Muscle of arm (tissue), 14 donors: ENCODE data around the gene MAGT1. TPM values are rescaled to one million over a fixed set of nuclear protein-coding genes. Genes with fewer than 3 reads are reported as not detected.
"Not testable (repeated sequence)": the region's sequence is repeated elsewhere in the genome, so short reads cannot be mapped to it uniquely, and the experiment has no call there.

ENCODE experiments used
- DNase-seq: peaks from one replicate; pipeline ENCODE4 v3.0.0-alpha.2; 2013
- long read RNA-seq, 11 donors: transcript quantifications; one replicate each; lab custom pipeline, GENCODE V29; 2026
- polyA plus RNA-seq, 12 donors: library from polyadenylated mRNA; unstranded; fragments of 120-200 nt; gene quantifications; one replicate each; pipeline ENCODE4 v1.2.1, GENCODE V29; 2013; ENCODE audit not compliant: insufficient read length in 12 of 12

MAGT1 gene
- polyA plus RNA-seq, result 10 to 100 TPM in 11 of 12 donors, not detected in 1; 39.7 to 56.2 (median 48.3) TPM
- long read RNA-seq, donor 1, full-length matches to known transcripts, result 33 of 926 reads
- long read RNA-seq, donor 1, partial matches to known transcripts, result 200 of 926 reads
- long read RNA-seq, donor 1, other reads (novel, unspliced or antisense), result 693 of 926 reads
- long read RNA-seq, donor 2, full-length matches to known transcripts, result 12 of 1,025 reads
- long read RNA-seq, donor 2, partial matches to known transcripts, result 973 of 1,025 reads
- long read RNA-seq, donor 2, other reads (novel, unspliced or antisense), result 40 of 1,025 reads
- long read RNA-seq, donor 3, full-length matches to known transcripts, result 3 of 371 reads
- long read RNA-seq, donor 3, partial matches to known transcripts, result 30 of 371 reads
- long read RNA-seq, donor 3, other reads (novel, unspliced or antisense), result 338 of 371 reads
- long read RNA-seq, donor 4, full-length matches to known transcripts, result 7 of 279 reads
- long read RNA-seq, donor 4, partial matches to known transcripts, result 263 of 279 reads
- long read RNA-seq, donor 4, other reads (novel, unspliced or antisense), result 9 of 279 reads
- long read RNA-seq, donor 5, full-length matches to known transcripts, result 22 of 1,133 reads
- long read RNA-seq, donor 5, partial matches to known transcripts, result 1,056 of 1,133 reads
- long read RNA-seq, donor 5, other reads (novel, unspliced or antisense), result 55 of 1,133 reads
- long read RNA-seq, donor 6, full-length matches to known transcripts, result 9 of 9 reads
- long read RNA-seq, donor 6, partial matches to known transcripts, result 0 of 9 reads
- long read RNA-seq, donor 6, other reads (novel, unspliced or antisense), result 0 of 9 reads
- long read RNA-seq, donor 7, full-length matches to known transcripts, result 9 of 9 reads
- long read RNA-seq, donor 7, partial matches to known transcripts, result 0 of 9 reads
- long read RNA-seq, donor 7, other reads (novel, unspliced or antisense), result 0 of 9 reads
- long read RNA-seq, donor 8, full-length matches to known transcripts, result 25 of 727 reads
- long read RNA-seq, donor 8, partial matches to known transcripts, result 675 of 727 reads
- long read RNA-seq, donor 8, other reads (novel, unspliced or antisense), result 27 of 727 reads
- long read RNA-seq, donor 9, full-length matches to known transcripts, result 7 of 540 reads
- long read RNA-seq, donor 9, partial matches to known transcripts, result 69 of 540 reads
- long read RNA-seq, donor 9, other reads (novel, unspliced or antisense), result 464 of 540 reads
- long read RNA-seq, donor 10, full-length matches to known transcripts, result 11 of 545 reads
- long read RNA-seq, donor 10, partial matches to known transcripts, result 512 of 545 reads
- long read RNA-seq, donor 10, other reads (novel, unspliced or antisense), result 22 of 545 reads
- long read RNA-seq, donor 11, full-length matches to known transcripts, result 13 of 757 reads
- long read RNA-seq, donor 11, partial matches to known transcripts, result 89 of 757 reads
- long read RNA-seq, donor 11, other reads (novel, unspliced or antisense), result 655 of 757 reads

- peak; percentile 95 for DNase-seq
These were observed at the start of gene MAGT1 for GRCh38 chrX:77894921-77895886. MAGT1 (minus strand) TSS chrX:77895435; CDS start chrX:77895410, 25 bp downstream.

- DNase-seq, result not testable (repeated sequence)
These were observed 49.8 kb upstream of the MAGT1 start for GRCh38 chrX:77945031-77945430.

GRCh38 chrX:77938083-77938680, 42.9 kb upstream of the MAGT1 start:
- no peak for DNase-seq

GRCh38 chrX:77937291-77937690, 42.1 kb upstream of the MAGT1 start:
- no peak for DNase-seq

GRCh38 chrX:77936299-77936698, 41.1 kb upstream of the MAGT1 start:
- DNase-seq, result no peak

GRCh38 chrX:77935886-77936285, 40.7 kb upstream of the MAGT1 start:
- no peak for DNase-seq

GRCh38 chrX:77930581-77930980, 35.3 kb upstream of the MAGT1 start:
- DNase-seq, result no peak

GRCh38 chrX:77925764-77926163, 30.5 kb upstream of the MAGT1 start:
- DNase-seq, result no peak

- no peak for DNase-seq
These were observed 29.2 kb upstream of the MAGT1 start for GRCh38 chrX:77924320-77924859.

GRCh38 chrX:77922787-77923186, 27.6 kb upstream of the MAGT1 start:
- DNase-seq, result no peak

- DNase-seq, result not testable (repeated sequence)
These were observed 24.1 kb upstream of the MAGT1 start for GRCh38 chrX:77919370-77919769.

- no peak for DNase-seq
These were observed 23.3 kb upstream of the MAGT1 start for GRCh38 chrX:77918568-77918967.

GRCh38 chrX:77917294-77917933, 22.2 kb upstream of the MAGT1 start:
- no peak for DNase-seq

GRCh38 chrX:77910108-77910840, 15.0 kb upstream of the MAGT1 start, which contains the start of gene ATP7A:
ATP7A (plus strand) TSS chrX:77910693; CDS start chrX:77971642, 60,949 bp downstream.
- peak; percentile 81 for DNase-seq

GRCh38 chrX:77901506-77901905, 6.3 kb upstream of the MAGT1 start:
- DNase-seq, result no peak

GRCh38 chrX:77900688-77901087, 5.5 kb upstream of the MAGT1 start:
- no peak for DNase-seq

- peak; percentile 94 for DNase-seq
These were observed 4.0 kb upstream of the MAGT1 start, which contains the start of gene COX7B for GRCh38 chrX:77899081-77899828. COX7B (plus strand) TSS chrX:77899468; CDS start chrX:77899554, 86 bp downstream.
